ENCODE results near the gene SIK1. TPM values are rescaled to one million over a fixed set of nuclear protein-coding genes. Genes with fewer than 3 reads are reported as not detected.
"Not testable (repeated sequence)": the region's sequence is repeated elsewhere in the genome, so short reads cannot be mapped to it uniquely, and the experiment has no call there.

SIK1 gene
- total RNA-seq: 10 to 100 TPM; 10.6 to 12.0 TPM
- polyA plus RNA-seq (ENCODE audit: insufficient read depth, low read depth, low replicate concordance): not detected
- long read RNA-seq, donor 1: 0 reads
- long read RNA-seq, donor 2, full-length matches to known transcripts: 2 of 2 reads
- long read RNA-seq, donor 2, partial matches to known transcripts: 0 of 2 reads
- long read RNA-seq, donor 2, other reads (novel, unspliced or antisense): 0 of 2 reads

DNA sequence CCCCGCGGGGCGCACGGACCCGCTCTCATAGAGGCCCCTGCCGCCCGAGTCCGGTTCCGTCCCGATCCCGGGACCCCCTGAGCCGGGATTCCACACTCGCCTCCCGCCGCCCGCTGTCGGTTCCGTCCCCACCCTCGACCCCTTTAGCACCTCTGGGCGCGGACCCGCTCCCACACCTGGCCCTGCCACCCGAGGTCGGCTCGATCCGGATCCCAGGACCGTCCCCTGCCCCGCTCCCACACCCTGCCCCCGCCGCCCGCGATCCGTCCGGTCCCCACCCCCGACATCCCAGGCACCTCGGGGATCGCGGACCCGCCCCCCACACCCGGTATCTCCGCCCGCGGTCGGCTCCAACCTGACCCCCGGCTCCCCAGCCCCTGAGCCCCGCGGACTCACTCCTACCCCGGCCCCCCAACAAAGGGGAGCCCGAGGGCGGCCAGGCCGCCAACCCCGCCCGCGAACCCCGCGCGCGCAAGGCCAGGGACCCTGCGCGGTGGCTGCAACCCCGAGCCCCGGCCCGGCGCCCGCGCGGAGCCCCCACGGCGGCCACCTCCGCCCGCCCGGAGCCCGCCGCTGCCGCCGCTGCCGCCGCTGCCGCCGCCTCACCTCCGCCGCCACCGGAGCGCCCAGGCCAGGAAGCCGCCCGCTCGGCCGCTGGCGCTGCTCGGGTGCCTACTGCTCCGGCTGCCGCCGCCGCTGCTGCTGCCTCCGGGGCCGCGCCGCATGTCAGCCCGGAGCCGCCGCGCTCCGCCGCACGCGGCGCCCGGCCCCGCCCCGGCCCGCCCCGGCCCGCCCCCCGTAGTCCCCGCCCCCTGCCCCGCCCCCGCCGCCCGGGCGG lies at the start of gene SIK1:
Gene SIK1, minus strand, starts transcription at position 728 of the 838 bp plus-strand sequence. CDS start 953 bp downstream, outside the sequence.
- intact Hi-C loops (cut with DNase I; ENCODE audit: low total_unique reads); H3K4me1 ChIP-seq; H3K27me3 ChIP-seq; H3K27ac ChIP-seq; H3K9me3 ChIP-seq; H3K36me3 ChIP-seq (ENCODE audit: low read depth, missing control alignments); DNase-seq; H3K4me3 ChIP-seq: not testable (repeated sequence)
- no CpG with 5 or more reads among the region's 120 CpGs for WGBS, 2 donors

DNA sequence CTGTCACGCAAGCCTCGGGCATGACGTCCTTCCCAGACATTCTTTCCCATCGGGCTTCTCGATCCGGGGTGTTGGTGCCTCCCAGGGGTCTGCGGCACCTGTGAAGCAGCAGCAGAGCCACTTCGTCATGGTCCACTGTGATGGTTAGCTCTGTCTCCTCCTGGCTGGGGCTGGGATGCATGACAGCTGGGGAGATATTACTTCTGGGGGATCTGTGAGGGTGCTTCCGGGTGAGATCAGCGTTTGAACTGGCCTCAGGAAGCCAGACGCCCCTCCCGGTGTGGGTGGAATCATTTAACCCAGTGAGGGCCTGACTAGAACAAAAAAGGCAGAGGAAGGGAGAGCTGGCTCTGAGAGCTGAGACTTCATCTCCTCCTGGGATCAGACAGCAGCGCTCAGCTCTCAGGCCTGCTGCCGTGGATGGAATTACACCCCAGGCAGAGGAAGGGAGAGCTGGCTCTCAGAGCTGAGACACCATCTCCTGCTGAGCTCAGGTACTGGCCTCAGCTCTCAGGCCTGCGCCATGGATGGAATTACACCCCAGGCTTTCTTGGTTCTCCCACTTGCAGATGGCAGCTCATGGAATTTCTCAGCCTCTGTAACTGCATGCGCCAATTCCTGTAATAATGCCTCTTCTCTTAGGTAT lies 44.8 kb upstream of the SIK1 start:
- H3K4me3 ChIP-seq; H3K4me1 ChIP-seq; H3K36me3 ChIP-seq (ENCODE audit: low read depth, missing control alignments); H3K27me3 ChIP-seq; DNase-seq; intact Hi-C loops (cut with DNase I; ENCODE audit: low total_unique reads); H3K9me3 ChIP-seq; H3K27ac ChIP-seq: not testable (repeated sequence)
- WGBS, 2 donors: no CpG with 5 or more reads among the region's 16 CpGs

DNA sequence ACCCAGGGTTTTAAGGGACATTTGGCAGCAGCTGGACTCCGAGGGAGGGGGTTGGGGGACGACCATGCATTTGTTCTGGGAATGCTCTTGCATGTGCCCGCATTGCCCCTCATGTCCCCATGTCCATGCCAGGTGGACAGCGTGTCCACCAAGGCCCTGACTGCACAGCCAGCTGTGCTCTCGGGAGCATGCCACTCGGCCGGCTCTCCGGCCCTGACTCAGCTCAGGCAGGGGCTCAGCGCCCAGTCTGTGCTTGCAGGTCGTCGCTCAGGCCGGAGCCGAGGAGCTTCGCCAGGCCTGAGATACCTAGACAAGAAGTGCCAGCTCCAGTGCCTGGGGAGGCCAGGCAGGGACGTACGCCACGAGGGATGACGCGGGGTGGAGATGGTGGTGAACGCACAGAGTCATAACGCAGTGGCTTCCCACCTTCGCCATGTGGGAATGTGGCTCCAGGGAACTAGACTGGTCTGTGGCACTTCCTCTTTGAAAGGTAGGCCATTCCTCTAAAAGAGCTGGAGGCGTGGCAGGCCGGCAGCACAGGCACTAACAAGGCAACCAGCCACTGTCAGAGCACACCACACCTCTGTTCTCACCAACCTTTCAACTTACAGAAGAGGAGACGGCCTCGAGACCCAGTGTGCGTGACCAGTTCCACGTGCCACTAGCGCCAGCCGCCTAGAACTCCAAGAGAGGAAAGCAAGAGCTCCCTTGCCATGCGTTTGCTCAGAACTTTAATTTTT lies 43.0 kb upstream of the SIK1 start:
- H3K4me1 ChIP-seq; DNase-seq; H3K27me3 ChIP-seq; H3K36me3 ChIP-seq (ENCODE audit: low read depth, missing control alignments); H3K4me3 ChIP-seq; H3K27ac ChIP-seq; H3K9me3 ChIP-seq; intact Hi-C loops (cut with DNase I; ENCODE audit: low total_unique reads): not testable (repeated sequence)
- WGBS, 2 donors: no CpG with 5 or more reads among the region's 31 CpGs

DNA sequence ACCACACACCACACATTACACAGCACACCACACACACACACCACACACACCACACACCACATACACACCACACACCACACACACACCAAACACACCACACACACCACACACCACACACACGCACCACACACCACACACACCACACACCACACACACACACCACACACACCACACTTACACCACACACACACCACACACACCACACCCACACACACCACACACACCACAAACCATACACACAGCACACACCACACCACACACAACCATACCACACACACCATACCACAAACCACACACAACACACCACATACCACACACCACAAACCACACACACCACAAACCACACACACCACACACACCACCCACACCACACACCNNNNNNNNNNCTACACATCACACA lies 40.9 kb upstream of the SIK1 start:
- intact Hi-C loops (cut with DNase I; ENCODE audit: low total_unique reads): no loop called here
- no peaks in the 10 kb centered on the region for H3K4me1 ChIP-seq
- H3K36me3 ChIP-seq (ENCODE audit: low read depth, missing control alignments): no peaks in the 10 kb centered on the region
- H3K27me3 ChIP-seq: no peaks in the 10 kb centered on the region
- no peak for DNase-seq
- TF ChIP-seq, protein P1, sequence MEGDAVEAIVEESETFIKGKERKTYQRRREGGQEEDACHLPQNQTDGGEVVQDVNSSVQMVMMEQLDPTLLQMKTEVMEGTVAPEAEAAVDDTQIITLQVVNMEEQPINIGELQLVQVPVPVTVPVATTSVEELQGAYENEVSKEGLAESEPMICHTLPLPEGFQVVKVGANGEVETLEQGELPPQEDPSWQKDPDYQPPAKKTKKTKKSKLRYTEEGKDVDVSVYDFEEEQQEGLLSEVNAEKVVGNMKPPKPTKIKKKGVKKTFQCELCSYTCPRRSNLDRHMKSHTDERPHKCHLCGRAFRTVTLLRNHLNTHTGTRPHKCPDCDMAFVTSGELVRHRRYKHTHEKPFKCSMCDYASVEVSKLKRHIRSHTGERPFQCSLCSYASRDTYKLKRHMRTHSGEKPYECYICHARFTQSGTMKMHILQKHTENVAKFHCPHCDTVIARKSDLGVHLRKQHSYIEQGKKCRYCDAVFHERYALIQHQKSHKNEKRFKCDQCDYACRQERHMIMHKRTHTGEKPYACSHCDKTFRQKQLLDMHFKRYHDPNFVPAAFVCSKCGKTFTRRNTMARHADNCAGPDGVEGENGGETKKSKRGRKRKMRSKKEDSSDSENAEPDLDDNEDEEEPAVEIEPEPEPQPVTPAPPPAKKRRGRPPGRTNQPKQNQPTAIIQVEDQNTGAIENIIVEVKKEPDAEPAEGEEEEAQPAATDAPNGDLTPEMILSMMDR (IDR thresholded peaks at IDR 0.05): no peak
- no peak overlapping the region for H3K27ac ChIP-seq
- WGBS, 2 donors: 25 to 80% methylated on average over 1 of the region's 1 CpG
- H3K9me3 ChIP-seq: no peaks in the 10 kb centered on the region
- H3K4me3 ChIP-seq: no peak overlapping the region

DNA sequence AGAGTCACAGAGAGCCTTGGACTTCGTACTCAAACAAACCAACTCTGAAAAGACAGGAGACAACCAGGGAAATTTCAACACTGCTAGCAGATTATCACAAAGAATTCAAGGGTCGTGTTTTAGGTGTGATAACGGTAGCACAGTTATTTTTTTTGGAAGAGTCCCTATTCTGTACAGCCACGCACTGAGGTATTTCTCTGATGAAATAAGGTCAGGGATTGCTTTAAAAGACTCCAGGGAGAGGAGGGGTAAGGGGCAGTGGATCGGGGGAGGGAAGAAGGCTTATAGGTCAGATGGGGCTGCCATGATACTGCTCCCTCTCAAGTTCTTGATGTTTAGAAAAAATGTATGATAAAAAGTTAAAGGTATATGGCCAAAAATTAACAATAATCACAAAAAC lies 38.2 kb upstream of the SIK1 start:
- H3K27me3 ChIP-seq; H3K4me3 ChIP-seq; intact Hi-C loops (cut with DNase I; ENCODE audit: low total_unique reads); DNase-seq; H3K36me3 ChIP-seq (ENCODE audit: low read depth, missing control alignments); H3K9me3 ChIP-seq; H3K4me1 ChIP-seq; H3K27ac ChIP-seq: not testable (repeated sequence)
- no CpG with 5 or more reads among the region's 5 CpGs for WGBS, 2 donors

DNA sequence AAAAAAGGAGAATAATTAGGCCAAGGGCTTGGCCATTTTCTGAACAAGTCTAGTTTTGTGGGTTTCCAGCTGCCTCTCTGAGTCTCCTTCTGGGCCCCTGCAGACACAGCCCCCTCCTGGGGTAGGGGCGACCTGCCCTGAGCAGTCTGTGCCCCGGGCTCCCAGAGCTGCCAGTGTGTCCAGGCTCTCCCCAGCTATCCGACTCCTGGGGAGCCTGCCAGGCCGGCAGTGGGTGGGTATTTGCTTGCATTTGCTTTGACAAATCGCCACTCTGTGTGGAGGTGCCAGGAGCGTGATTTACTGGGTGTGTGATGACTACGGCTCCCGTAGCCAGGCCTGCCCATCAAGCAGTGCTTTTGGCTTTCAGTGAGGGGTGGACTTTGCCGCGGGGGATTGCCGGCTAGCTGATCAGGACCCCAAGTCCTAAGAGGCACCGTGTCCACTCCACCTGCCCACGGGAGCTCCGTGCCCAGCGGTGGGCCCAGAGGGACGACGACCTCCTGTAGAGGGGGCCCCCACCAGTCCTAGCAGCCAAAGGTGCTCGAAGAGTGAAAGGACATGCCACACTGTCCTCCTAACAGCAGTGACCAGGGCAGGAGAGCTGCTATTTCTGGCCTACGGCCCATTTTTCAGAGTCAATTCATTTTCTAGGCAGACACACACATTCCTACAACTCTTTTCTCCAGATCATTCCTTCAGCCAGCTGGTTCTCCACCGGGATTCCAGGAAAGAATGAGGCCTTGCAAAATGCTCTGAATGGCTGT lies 36.7 kb upstream of the SIK1 start:
- H3K36me3 ChIP-seq (ENCODE audit: low read depth, missing control alignments); H3K27me3 ChIP-seq; intact Hi-C loops (cut with DNase I; ENCODE audit: low total_unique reads); DNase-seq; H3K4me1 ChIP-seq; H3K9me3 ChIP-seq; H3K4me3 ChIP-seq; H3K27ac ChIP-seq: not testable (repeated sequence)
- WGBS, 2 donors: 90% methylated on average over 2 of the region's 20 CpGs; no CpG with 5 or more reads in 1 of the 2 donors

DNA sequence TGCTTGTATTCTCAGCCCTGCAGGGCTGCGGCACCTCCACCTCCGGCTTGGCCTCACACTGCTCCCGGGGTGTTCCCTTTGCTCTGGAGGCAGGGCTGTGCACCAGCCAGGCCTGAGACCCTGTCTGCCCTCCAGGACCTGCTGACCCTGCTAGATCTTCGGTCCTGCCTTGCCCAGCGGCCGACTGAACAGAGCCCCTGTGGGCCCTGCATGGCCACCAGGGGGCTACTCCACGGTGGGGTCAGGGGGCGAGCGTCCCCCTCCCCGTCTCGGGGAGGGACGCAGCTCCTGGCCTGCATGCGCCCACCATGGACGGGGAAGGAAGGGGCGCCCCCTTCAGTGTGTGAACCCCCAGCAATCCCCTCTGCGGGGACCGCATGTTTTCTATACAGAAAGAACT lies 36.0 kb upstream of the SIK1 start:
- intact Hi-C loops (cut with DNase I; ENCODE audit: low total_unique reads); H3K4me1 ChIP-seq; H3K27ac ChIP-seq; H3K9me3 ChIP-seq; DNase-seq; H3K4me3 ChIP-seq; H3K36me3 ChIP-seq (ENCODE audit: low read depth, missing control alignments); H3K27me3 ChIP-seq: not testable (repeated sequence)
- WGBS, 2 donors: no CpG with 5 or more reads among the region's 17 CpGs

DNA sequence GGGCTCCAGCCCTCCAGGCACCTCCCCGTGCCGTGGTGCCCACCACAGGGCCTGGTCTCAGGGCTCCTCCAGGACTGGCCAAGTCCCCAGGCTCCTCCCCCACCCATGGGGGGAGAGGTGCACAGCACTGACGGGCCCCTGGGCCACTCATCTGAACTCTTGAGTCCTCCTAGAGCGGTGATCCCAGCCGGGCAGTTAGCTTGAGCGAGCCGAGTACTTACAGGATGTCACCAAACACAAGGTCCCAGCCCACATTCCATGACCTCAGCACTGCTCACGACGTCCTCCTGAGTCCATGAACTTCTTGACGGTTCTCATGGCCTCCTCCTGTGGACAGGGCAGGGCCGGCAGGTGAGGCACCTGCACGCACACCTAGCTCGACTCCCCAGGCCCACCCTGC lies 33.5 kb upstream of the SIK1 start:
- H3K9me3 ChIP-seq; DNase-seq; intact Hi-C loops (cut with DNase I; ENCODE audit: low total_unique reads); H3K27ac ChIP-seq; H3K36me3 ChIP-seq (ENCODE audit: low read depth, missing control alignments); H3K4me3 ChIP-seq; H3K27me3 ChIP-seq; H3K4me1 ChIP-seq: not testable (repeated sequence)
- no CpG with 5 or more reads among the region's 13 CpGs for WGBS, 2 donors

DNA sequence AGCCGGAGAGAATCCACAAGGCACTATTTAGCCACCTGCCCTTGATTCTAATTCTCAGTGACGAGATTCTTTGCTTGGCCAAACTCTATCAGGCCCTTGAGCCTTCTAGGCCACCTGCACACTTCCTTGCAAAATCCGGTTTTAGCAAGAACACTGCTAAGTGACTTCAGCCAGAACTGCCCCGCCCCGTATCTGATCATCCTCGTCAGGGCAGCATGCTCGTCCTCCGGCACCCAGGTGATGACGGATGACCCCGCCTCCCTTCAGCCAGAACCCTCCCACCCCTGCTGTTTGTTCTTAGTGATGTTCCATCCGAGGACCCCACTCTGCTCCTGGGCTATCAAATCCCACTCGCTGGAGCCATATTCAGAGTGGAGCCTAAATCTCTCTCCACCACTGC lies 32.1 kb upstream of the SIK1 start:
- DNase-seq, H3K27ac ChIP-seq: not testable (repeated sequence)
- WGBS, 2 donors: 88% methylated on average over 5 of the region's 12 CpGs; no CpG with 5 or more reads in 1 of the 2 donors

More for the DNA sequence above, 32.1 kb upstream of the SIK1 start:
- H3K27me3 ChIP-seq; intact Hi-C loops (cut with DNase I; ENCODE audit: low total_unique reads); H3K4me1 ChIP-seq; H3K4me3 ChIP-seq; H3K9me3 ChIP-seq; H3K36me3 ChIP-seq (ENCODE audit: low read depth, missing control alignments): not testable (repeated sequence)

Data from testis (tissue), 5 donors.